Jurkat, Clone E6-1 (cell line): ENCODE measurements around the gene ARSB.

Experiments
- DNase-seq: peaks from one replicate; pipeline ENCODE4 v3.0.0-alpha.2; 2011; ENCODE audit warnings: low read depth, low spot score
- H3K4me3 ChIP-seq: 2 replicates; pipeline ENCODE4 v1.5.1; 2011; ENCODE audit warnings: mild to moderate bottlenecking, low read length, control low read depth, moderate library complexity

ARSB gene

GRCh38 chr5:78961743-78962142, 23.4 kb downstream of the ARSB start:
- no peak for DNase-seq
- no peak overlapping the region for H3K4me3 ChIP-seq

GRCh38 chr5:78959767-78960166, 25.3 kb downstream of the ARSB start:
- H3K4me3 ChIP-seq: no peak overlapping the region
- DNase-seq: no peak

- no peak overlapping the region for H3K4me3 ChIP-seq
Observed at GRCh38 chr5:78958672-78959445, 26.3 kb downstream of the ARSB start.

GRCh38 chr5:78956901-78957300, 28.2 kb downstream of the ARSB start:
- no peak overlapping the region for H3K4me3 ChIP-seq
- DNase-seq: no peak

More at GRCh38 chr5:78958672-78959445, 26.3 kb downstream of the ARSB start:
- no peak for DNase-seq

- H3K4me3 ChIP-seq: no peak overlapping the region
- DNase-seq: no peak
Observed at GRCh38 chr5:78953092-78953800, 31.9 kb downstream of the ARSB start.

GRCh38 chr5:78930721-78931120, 54.4 kb downstream of the ARSB start:
- DNase-seq: no peak
- no peak overlapping the region for H3K4me3 ChIP-seq

GRCh38 chr5:78929833-78930232, 55.3 kb downstream of the ARSB start:
- no peak overlapping the region for H3K4me3 ChIP-seq
- no peak for DNase-seq

- H3K4me3 ChIP-seq: no peak overlapping the region
- no peak for DNase-seq
Observed at GRCh38 chr5:78927657-78928282, 57.3 kb downstream of the ARSB start.

GRCh38 chr5:78926252-78926651, 58.9 kb downstream of the ARSB start:
- no peak for DNase-seq
- no peak overlapping the region for H3K4me3 ChIP-seq

GRCh38 chr5:78925129-78925876, 59.8 kb downstream of the ARSB start:
- DNase-seq: no peak
- no peak overlapping the region for H3K4me3 ChIP-seq

- DNase-seq: no peak
- no peak overlapping the region for H3K4me3 ChIP-seq
Observed at GRCh38 chr5:78923622-78923970, 61.5 kb downstream of the ARSB start.

- H3K4me3 ChIP-seq: no peak overlapping the region
- no peak for DNase-seq
Observed at GRCh38 chr5:78922879-78923621, 62.1 kb downstream of the ARSB start.

GRCh38 chr5:78920604-78921003, 64.5 kb downstream of the ARSB start:
- no peak overlapping the region for H3K4me3 ChIP-seq
- no peak for DNase-seq

GRCh38 chr5:78919796-78920195, 65.3 kb downstream of the ARSB start:
- H3K4me3 ChIP-seq: no peak overlapping the region
- DNase-seq: no peak

GRCh38 chr5:78916044-78916443, 69.1 kb downstream of the ARSB start:
- no peak for DNase-seq
- no peak overlapping the region for H3K4me3 ChIP-seq

GRCh38 chr5:78915170-78915569, 69.9 kb downstream of the ARSB start:
- DNase-seq: no peak
- H3K4me3 ChIP-seq: no peak overlapping the region

- H3K4me3 ChIP-seq: no peak overlapping the region
- no peak for DNase-seq
Observed at GRCh38 chr5:78912811-78913210, 72.3 kb downstream of the ARSB start.

- DNase-seq: no peak
- no peak overlapping the region for H3K4me3 ChIP-seq
Observed at GRCh38 chr5:78912085-78912771, 72.9 kb downstream of the ARSB start.
